Ishikawa (cell line): ENCODE results near the gene MKX.

Source experiments
- CEBPB ChIP-seq: IDR thresholded peaks from 2 replicates; pipeline ENCODE4 v1.6.1; 2012
- CREB1 ChIP-seq: IDR thresholded peaks from 2 replicates; pipeline ENCODE4 v1.6.1; 2012; ENCODE audit warnings: low read depth
- EGR1 ChIP-seq: IDR thresholded peaks from 2 replicates; pipeline ENCODE4 v1.6.1; 2012
- EP300 ChIP-seq: IDR thresholded peaks from 2 replicates; pipeline ENCODE4 v1.6.1; 2012; ENCODE audit warnings: borderline replicate concordance
- FOXM1 ChIP-seq: IDR thresholded peaks from 2 replicates; pipeline ENCODE4 v1.6.1; 2012; ENCODE audit warnings: low read depth, borderline replicate concordance
- MAX ChIP-seq: IDR thresholded peaks from 2 replicates; pipeline ENCODE4 v1.6.1; 2012
- NFIC ChIP-seq: IDR thresholded peaks from 2 replicates; pipeline ENCODE4 v1.6.1; 2012
- RAD21 ChIP-seq: IDR thresholded peaks from 2 replicates; pipeline ENCODE4 v1.6.1; 2012; ENCODE audit warnings: low read depth
- REST ChIP-seq: IDR thresholded peaks from 2 replicates; pipeline ENCODE4 v1.6.1; 2012; ENCODE audit warnings: low read depth, mild to moderate bottlenecking
- TAF1 ChIP-seq: IDR thresholded peaks from 2 replicates; pipeline ENCODE4 v1.6.1; 2012; ENCODE audit warnings: low read depth, mild to moderate bottlenecking
- TCF12 ChIP-seq: IDR thresholded peaks from 2 replicates; pipeline ENCODE4 v1.6.1; 2012; ENCODE audit warnings: low read depth
- TEAD4 ChIP-seq: IDR thresholded peaks from 2 replicates; pipeline ENCODE4 v1.6.1; 2012
- YY1 ChIP-seq: IDR thresholded peaks from 2 replicates; pipeline ENCODE4 v1.6.1; 2012; ENCODE audit warnings: low read depth
- ZBTB7A ChIP-seq: IDR thresholded peaks from 2 replicates; pipeline ENCODE4 v1.6.1; 2012; ENCODE audit warnings: low read depth
- TF ChIP-seq, protein P1 (sequence below): IDR thresholded peaks from 2 replicates; pipeline ENCODE4 v1.6.1; 2012

Gene MKX

GRCh38 chr10:27774831-27775230, 29.2 kb upstream of the MKX start:
- TF ChIP-seq ZBTB7A (no peak), MAX (no peak), YY1 (no peak), FOXM1 (no peak), TCF12 (no peak), CREB1 (no peak), NFIC (no peak), TAF1 (no peak), REST (no peak), EGR1 (no peak), EP300 (no peak), TEAD4 (no peak)
- TF ChIP-seq, protein P1, sequence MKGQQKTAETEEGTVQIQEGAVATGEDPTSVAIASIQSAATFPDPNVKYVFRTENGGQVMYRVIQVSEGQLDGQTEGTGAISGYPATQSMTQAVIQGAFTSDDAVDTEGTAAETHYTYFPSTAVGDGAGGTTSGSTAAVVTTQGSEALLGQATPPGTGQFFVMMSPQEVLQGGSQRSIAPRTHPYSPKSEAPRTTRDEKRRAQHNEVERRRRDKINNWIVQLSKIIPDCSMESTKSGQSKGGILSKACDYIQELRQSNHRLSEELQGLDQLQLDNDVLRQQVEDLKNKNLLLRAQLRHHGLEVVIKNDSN, result no peak

- TF ChIP-seq FOXM1 (no peak), YY1 (no peak), CEBPB (no peak), CREB1 (no peak), TCF12 (no peak), MAX (no peak), RAD21 (no peak), TAF1 (no peak), EP300 (no peak), NFIC (no peak)
- TF ChIP-seq, protein P1, result no peak
Measured at GRCh38 chr10:27771231-27771630, 25.6 kb upstream of the MKX start.

DNA sequence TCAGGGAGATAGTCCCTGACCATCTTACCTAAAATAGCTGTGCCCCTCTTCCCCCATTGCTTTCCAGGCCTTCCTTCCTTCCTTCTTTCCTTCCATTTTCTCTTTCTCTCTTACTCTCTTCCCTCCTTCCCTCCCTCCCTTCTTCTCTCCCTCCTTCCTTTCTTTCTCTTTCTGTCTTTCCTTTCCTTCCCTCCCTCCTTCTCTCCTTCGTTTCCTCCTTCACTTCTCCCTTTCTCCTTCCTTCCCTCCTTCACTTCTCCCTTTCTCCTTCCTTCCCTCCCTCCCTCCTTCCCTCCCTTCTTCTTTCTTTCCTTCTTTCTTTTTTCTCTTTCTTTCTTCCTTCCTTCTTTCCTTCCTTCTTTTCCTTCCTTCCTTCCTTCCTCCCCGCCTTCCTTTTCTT, 24.6 kb upstream of the MKX start:
- no peak for TF ChIP-seq FOXM1
- TF ChIP-seq MAX, result no peak
- TF ChIP-seq EP300, result no peak
- no peak for TF ChIP-seq TAF1
- no peak for TF ChIP-seq REST
- no peak for TF ChIP-seq NFIC
- no peak for TF ChIP-seq EGR1
- no peak for TF ChIP-seq TCF12
- TF ChIP-seq, protein P1, result no peak
- TF ChIP-seq ZBTB7A, result no peak
- TF ChIP-seq CREB1, result no peak
- TF ChIP-seq RAD21, result no peak
- no peak for TF ChIP-seq CEBPB
- TF ChIP-seq YY1, result no peak
- no peak for TF ChIP-seq TEAD4

- TF ChIP-seq EP300, result peak; percentile 50; the same call in 1 of the 2 replicates
- no peak for TF ChIP-seq REST
- TF ChIP-seq ZBTB7A, result no peak
- TF ChIP-seq CEBPB, result peak; percentile 66
- TF ChIP-seq TEAD4, result peak; percentile 31; the same call in 1 of the 2 replicates
- no peak for TF ChIP-seq TAF1
- TF ChIP-seq EGR1, result no peak
Measured at GRCh38 chr10:27760867-27761266, 15.2 kb upstream of the MKX start.
